Ascending aorta (tissue), 2 donors: ENCODE results near the gene GDAP1L1. TPM values are rescaled to one million over a fixed set of nuclear protein-coding genes. Genes with fewer than 3 reads are reported as not detected.

Experiments used
- DNase-seq, 2 donors: peaks; one replicate each; pipeline ENCODE4 v3.0.0-alpha.2; 2019; ENCODE audit warnings: low spot score in 2 of 2
- H3K27ac ChIP-seq, 2 donors: fragments of 200-600 bp; sonication (generic); one replicate each; pipeline ENCODE4 v1.5.1; 2016 to 2017; ENCODE audit warnings: mild to moderate bottlenecking in 1 of 2
- H3K27me3 ChIP-seq: fragments of 200-600 bp; sonication (generic); one replicate; pipeline ENCODE4 v1.5.1; 2017
- H3K36me3 ChIP-seq, 2 donors: fragments of 200-600 bp; sonication (generic); one replicate each; pipeline ENCODE4 v1.5.1; 2016
- H3K4me1 ChIP-seq, 2 donors: fragments of 200-600 bp; sonication (generic); one replicate each; pipeline ENCODE4 v1.5.1; 2016 to 2017; ENCODE audit warnings: mild to moderate bottlenecking in 1 of 2
- H3K4me3 ChIP-seq, 2 donors: fragments of 200-600 bp; sonication (generic); one replicate each; pipeline ENCODE4 v1.5.1; 2016 to 2017; ENCODE audit warnings: mild to moderate bottlenecking in 1 of 2
- H3K9me3 ChIP-seq, 2 donors: fragments of 200-600 bp; sonication (generic); one replicate each; pipeline ENCODE4 v1.5.1; 2016
- intact Hi-C: fragments of 100-400 bp; cut with DNase I; formaldehyde crosslinking; loops from one replicate; pipeline ENCODE4 v1.15.1; 2023
- total RNA-seq: library from RNA; depleted of rRNA; stranded (reverse); fragments of >200 nt; gene quantifications from one replicate; pipeline ENCODE4 v1.1.0, GENCODE V29; 2016
- TF ChIP-seq, protein P1 (sequence below), 3 experiments: fragments of 200-600 bp in 2 of 3; fragments of 450-650 bp in 1 of 3; sonication (generic) in 2 of 3; IDR thresholded peaks; one replicate each; pipeline ENCODE4 v1.5.1; 2016 to 2019; ENCODE audit warnings: antibody characterized with exemption in 3 of 3, mild to moderate bottlenecking in 1 of 3, moderate library complexity in 1 of 3

GDAP1L1 gene
- total RNA-seq, 1 donor from 2014 or later, result not detected

DNA sequence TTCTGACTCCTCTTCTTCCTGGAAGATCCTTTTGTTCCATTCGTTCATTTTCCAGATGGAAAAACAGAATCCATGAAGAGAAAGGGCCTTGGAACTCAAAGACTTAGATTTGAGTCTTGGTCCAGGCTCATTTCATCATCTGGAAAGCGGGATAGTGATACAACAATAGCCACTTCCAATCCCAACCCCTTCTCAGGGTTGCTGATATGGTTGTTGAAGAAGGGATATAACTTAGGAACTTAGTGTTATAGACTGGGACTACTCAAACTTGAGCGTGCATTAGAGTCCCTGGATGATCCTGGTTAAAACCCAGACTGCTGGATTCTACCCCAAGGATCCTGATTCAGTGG is 1.3 kb downstream of the GDAP1L1 start:
- no peaks in the 10 kb centered on the region for H3K4me1 ChIP-seq

DNA sequence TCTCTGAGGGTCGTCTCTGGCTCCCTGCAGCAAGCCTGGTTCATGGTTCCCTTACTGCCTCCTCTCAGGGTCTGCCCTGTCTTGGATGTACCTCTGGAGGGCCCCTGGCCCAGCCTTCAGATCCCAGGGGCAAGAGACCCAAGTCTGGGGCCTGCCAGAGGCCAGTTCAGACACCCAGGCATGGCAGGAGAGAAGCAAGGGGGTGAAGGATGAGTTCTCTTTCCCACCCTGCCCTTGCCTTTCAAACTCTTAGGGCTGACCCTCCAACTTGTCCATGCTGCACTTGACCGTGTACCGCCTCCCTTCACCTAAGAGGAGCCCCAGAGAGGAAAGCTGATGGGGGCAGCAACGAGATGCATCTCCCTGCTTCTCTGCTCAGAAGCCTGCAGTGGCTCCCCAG is 4.2 kb downstream of the GDAP1L1 start:
- TF ChIP-seq, protein P1, sequence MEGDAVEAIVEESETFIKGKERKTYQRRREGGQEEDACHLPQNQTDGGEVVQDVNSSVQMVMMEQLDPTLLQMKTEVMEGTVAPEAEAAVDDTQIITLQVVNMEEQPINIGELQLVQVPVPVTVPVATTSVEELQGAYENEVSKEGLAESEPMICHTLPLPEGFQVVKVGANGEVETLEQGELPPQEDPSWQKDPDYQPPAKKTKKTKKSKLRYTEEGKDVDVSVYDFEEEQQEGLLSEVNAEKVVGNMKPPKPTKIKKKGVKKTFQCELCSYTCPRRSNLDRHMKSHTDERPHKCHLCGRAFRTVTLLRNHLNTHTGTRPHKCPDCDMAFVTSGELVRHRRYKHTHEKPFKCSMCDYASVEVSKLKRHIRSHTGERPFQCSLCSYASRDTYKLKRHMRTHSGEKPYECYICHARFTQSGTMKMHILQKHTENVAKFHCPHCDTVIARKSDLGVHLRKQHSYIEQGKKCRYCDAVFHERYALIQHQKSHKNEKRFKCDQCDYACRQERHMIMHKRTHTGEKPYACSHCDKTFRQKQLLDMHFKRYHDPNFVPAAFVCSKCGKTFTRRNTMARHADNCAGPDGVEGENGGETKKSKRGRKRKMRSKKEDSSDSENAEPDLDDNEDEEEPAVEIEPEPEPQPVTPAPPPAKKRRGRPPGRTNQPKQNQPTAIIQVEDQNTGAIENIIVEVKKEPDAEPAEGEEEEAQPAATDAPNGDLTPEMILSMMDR (IDR thresholded peaks at IDR 0.05), result no peak
- H3K4me1 ChIP-seq, result no peaks in the 10 kb centered on the region
- H3K9me3 ChIP-seq, result no peaks in the 10 kb centered on the region
- no peak overlapping the region for H3K27ac ChIP-seq
- intact Hi-C loops, result no loop called here
- peaks cover 5% of the 10 kb centered on the region for H3K27me3 ChIP-seq
- H3K36me3 ChIP-seq, result no peaks in the 10 kb centered on the region
- no peak for DNase-seq
- no peak overlapping the region for H3K4me3 ChIP-seq

More for the DNA sequence above, 1.3 kb downstream of the GDAP1L1 start:
- intact Hi-C loops, result no loop called here
- TF ChIP-seq, protein P1 (IDR thresholded peaks at IDR 0.05), result no peak
- DNase-seq, result no peak
- Histone ChIP-seq H3K27ac (no peak overlapping the region), H3K27me3 (peaks cover 5% of the 10 kb centered on the region), H3K9me3 (no peaks in the 10 kb centered on the region), H3K4me3 (no peak overlapping the region), H3K36me3 (no peaks in the 10 kb centered on the region)

DNA sequence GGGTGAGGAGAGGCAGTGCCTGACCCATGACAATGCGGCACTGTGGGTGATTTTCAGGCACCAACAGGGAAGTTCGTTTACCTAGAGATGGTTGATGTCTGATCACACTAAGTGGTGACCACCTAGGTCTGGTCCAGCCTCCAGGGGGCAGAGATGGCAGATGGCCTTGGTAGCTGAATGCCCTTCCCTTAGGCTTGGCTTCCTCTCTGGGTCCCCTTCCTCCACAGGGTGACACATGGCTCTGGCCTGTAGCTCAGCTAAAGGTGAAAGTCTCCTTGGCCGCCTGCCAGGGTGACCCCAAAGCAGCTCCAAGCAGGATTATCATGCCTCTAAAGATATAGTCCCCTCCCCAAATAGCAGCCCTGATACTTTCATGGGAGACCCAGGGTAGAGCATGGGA is 6.4 kb downstream of the GDAP1L1 start:
- intact Hi-C loops, result no loop called here
- no peaks in the 10 kb centered on the region for H3K36me3 ChIP-seq

DNA sequence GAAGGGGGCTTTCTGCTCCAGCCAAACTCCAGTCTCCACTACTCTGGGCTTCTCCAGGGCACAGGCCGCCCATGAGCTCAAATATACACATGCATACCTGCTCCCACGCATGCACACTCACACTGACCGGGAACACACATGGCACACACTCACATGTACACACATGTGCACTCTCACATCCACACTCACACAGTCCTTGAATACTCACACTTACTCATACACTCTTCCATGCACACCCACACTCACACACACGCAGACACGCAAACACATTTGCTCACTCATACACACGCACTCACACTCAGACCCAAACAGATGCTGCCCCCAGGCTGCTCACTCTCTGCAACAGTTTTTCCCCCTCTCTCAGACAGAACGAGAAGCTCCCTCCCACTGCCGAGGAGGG is 7.0 kb downstream of the GDAP1L1 start:
- Histone ChIP-seq H3K9me3 (no peaks in the 10 kb centered on the region), H3K27ac (no peak overlapping the region), H3K36me3 (no peaks in the 10 kb centered on the region), H3K4me1 (no peaks in the 10 kb centered on the region), H3K27me3 (no peaks in the 10 kb centered on the region), H3K4me3 (no peak overlapping the region)
- intact Hi-C loops, result no loop called here
- TF ChIP-seq, protein P1 (IDR thresholded peaks at IDR 0.05), result no peak
- DNase-seq, result no peak

More for the DNA sequence above, 6.4 kb downstream of the GDAP1L1 start:
- no peak for DNase-seq
- TF ChIP-seq, protein P1 (IDR thresholded peaks at IDR 0.05), result no peak
- Histone ChIP-seq H3K27me3 (no peaks in the 10 kb centered on the region), H3K4me1 (no peaks in the 10 kb centered on the region), H3K27ac (no peak overlapping the region), H3K4me3 (no peak overlapping the region), H3K9me3 (no peaks in the 10 kb centered on the region)

DNA sequence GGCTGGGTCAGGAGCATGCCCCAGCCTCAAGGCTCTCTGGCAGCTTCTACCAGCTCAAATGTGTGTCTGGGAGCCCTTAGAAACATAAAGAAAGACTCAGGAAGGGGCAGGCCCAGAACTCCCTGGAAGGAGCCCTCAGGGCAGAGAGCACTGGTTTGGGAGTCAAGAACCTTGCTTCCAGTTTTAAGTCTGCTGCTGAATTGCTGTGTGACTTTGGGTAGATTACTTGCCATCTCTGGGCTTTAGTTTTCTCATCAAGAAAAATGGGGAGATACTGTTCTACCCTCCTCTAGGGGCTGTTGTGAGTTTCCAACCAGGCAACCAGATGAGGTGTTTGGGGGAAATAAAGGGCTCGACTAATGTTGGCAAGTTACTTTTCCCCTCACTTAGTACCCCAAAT is 8.8 kb downstream of the GDAP1L1 start:
- Histone ChIP-seq H3K27me3 (no peaks in the 10 kb centered on the region), H3K36me3 (no peaks in the 10 kb centered on the region), H3K4me1 (no peaks in the 10 kb centered on the region), H3K9me3 (no peaks in the 10 kb centered on the region), H3K27ac (no peak overlapping the region), H3K4me3 (no peak overlapping the region)
- TF ChIP-seq, protein P1 (IDR thresholded peaks at IDR 0.05), result no peak
- intact Hi-C loops, result no loop called here
- DNase-seq, result no peak

DNA sequence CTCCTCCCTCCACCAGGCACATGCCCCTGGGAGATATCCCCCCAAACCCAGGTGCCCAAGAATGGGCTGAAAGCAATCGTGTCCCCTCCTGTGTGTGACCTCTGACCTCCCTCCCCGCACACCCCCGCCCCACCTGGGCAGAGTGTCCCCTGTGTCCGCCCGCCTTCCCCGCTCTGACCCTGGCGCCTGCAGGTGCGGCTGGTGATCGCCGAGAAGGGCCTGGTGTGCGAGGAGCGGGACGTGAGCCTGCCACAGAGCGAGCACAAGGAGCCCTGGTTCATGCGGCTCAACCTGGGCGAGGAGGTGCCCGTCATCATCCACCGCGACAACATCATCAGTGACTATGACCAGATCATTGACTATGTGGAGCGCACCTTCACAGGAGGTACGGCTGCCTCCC is 9.9 kb downstream of the GDAP1L1 start:
- intact Hi-C loops, result no loop called here
- no peaks in the 10 kb centered on the region for H3K36me3 ChIP-seq
- H3K4me3 ChIP-seq, result no peak overlapping the region
- no peak for DNase-seq
- no peak overlapping the region for H3K27ac ChIP-seq
- no peaks in the 10 kb centered on the region for H3K27me3 ChIP-seq
- TF ChIP-seq, protein P1 (IDR thresholded peaks at IDR 0.05), result no peak
- H3K9me3 ChIP-seq, result no peaks in the 10 kb centered on the region
- H3K4me1 ChIP-seq, result no peaks in the 10 kb centered on the region
